Vagina (tissue), 2 donors: ENCODE measurements around the gene MED28. TPM values are rescaled to one million over a fixed set of nuclear protein-coding genes. Genes with fewer than 3 reads are reported as not detected.

Experiments used
- DNase-seq, 2 donors: peaks; one replicate each; pipeline ENCODE4 v3.0.0-alpha.2; 2017; ENCODE audit errors: extremely low spot score in 2 of 2
- H3K27ac ChIP-seq: fragments of 200-600 bp; sonication (generic); one replicate; pipeline ENCODE4 v1.5.1; 2019
- H3K27me3 ChIP-seq: fragments of 200-600 bp; sonication (generic); one replicate; pipeline ENCODE4 v1.5.1; 2019
- H3K36me3 ChIP-seq, 2 donors: fragments of 200-600 bp; sonication (generic); one replicate each; pipeline ENCODE4 v1.5.1; 2017 to 2019
- H3K4me1 ChIP-seq: fragments of 200-600 bp; sonication (generic); one replicate; pipeline ENCODE4 v1.5.1; 2019
- H3K4me3 ChIP-seq, 2 donors: fragments of 200-600 bp; sonication (generic); 1 replicate in 1 of 2; 2 replicates in 1 of 2; pipeline ENCODE4 v1.5.1; 2016 to 2019
- H3K9me3 ChIP-seq: fragments of 200-600 bp; sonication (generic); one replicate; pipeline ENCODE4 v1.5.1; 2019
- CTCF ChIP-seq, 3 experiments: fragments of 450-650 bp in 2 of 3; fragments of 200-600 bp in 1 of 3; sonication (generic) in 1 of 3; IDR thresholded peaks; one replicate each; pipeline ENCODE4 v1.5.1; 2017 to 2019; ENCODE audit warnings: antibody characterized with exemption in 3 of 3, mild to moderate bottlenecking in 2 of 3, moderate library complexity in 2 of 3
- POLR2A ChIP-seq, 2 donors: fragments of 450-650 bp; IDR thresholded peaks; one replicate each; pipeline ENCODE4 v1.6.1; 2017; ENCODE audit warnings: antibody characterized with exemption in 2 of 2, mild to moderate bottlenecking in 2 of 2, moderate library complexity in 2 of 2
- POLR2AphosphoS5 ChIP-seq, 2 donors: sonication (generic); formaldehyde crosslinking; IDR thresholded peaks; one replicate each; pipeline ENCODE4 v1.9.0; 2017; ENCODE audit warnings: antibody characterized with exemption in 2 of 2, mild to moderate bottlenecking in 2 of 2, low read depth in 1 of 2; ENCODE audit not compliant: insufficient read depth in 1 of 2
- intact Hi-C: fragments of 100-400 bp; cut with DNase I; formaldehyde crosslinking; loops from one replicate; pipeline ENCODE4 v1.15.1; 2023
- total RNA-seq: library from RNA; depleted of rRNA; stranded (reverse); fragments of >200 nt; gene quantifications from one replicate; pipeline ENCODE4 v1.2.3, GENCODE V29; 2016

Gene MED28
- total RNA-seq, 1 donor from 2014 or later = 14.0 TPM

- H3K9me3 ChIP-seq = no peaks in the 10 kb centered on the region
- H3K27me3 ChIP-seq = no peaks in the 10 kb centered on the region
These were observed 67.8 kb downstream of the MED28 start for GRCh38 chr4:17682222-17682566.

More at GRCh38 chr4:17682222-17682566, 67.8 kb downstream of the MED28 start:
- Histone ChIP-seq H3K36me3 (no peaks in the 10 kb centered on the region), H3K4me1 (no peaks in the 10 kb centered on the region), H3K4me3 (no peak overlapping the region), H3K27ac (no peak overlapping the region)
- intact Hi-C loops = no loop called here
- no peak for TF ChIP-seq POLR2AphosphoS5 (IDR thresholded peaks at IDR 0.05; ENCODE audit: insufficient read depth in 1 of 2, low read depth in 1 of 2)
- no peak for TF ChIP-seq CTCF (IDR thresholded peaks at IDR 0.05)
- no peak for TF ChIP-seq POLR2A (IDR thresholded peaks at IDR 0.05)
- DNase-seq = no peak

Other genes with a start within 250 kb of the MED28 start
- gene QDPR, start 102.6 kb upstream of the MED28 start, total RNA-seq = 16.2 TPM
- gene CLRN2, start 99.5 kb upstream of the MED28 start, total RNA-seq = not detected
- gene LAP3, start 37.4 kb upstream of the MED28 start, total RNA-seq = 77.6 TPM
- gene FAM184B, start 167.0 kb downstream of the MED28 start, total RNA-seq = not detected
- gene DCAF16, start 196.1 kb downstream of the MED28 start, total RNA-seq = 26.5 TPM
- 1.5 TPM for gene NCAPG, start 196.3 kb downstream of the MED28 start, total RNA-seq